H1 (cell line): Measurements from ENCODE around the gene LDLRAD4. TPM values are rescaled to one million over a fixed set of nuclear protein-coding genes. Genes with fewer than 3 reads are reported as not detected.

ENCODE experiments used
- CBX5 ChIP-seq: fragments of 300-800, 300-1000 bp; sonication (generic); IDR thresholded peaks from 2 replicates; pipeline ENCODE4 v1.7.1; 2016; ENCODE audit warnings: antibody characterized with exemption, low read length, low read depth
- EGR1 ChIP-seq: IDR thresholded peaks from 2 replicates; pipeline ENCODE4 v1.6.1; 2011; ENCODE audit warnings: low read depth, low read length, borderline replicate concordance
- EP300 ChIP-seq, 2 experiments: IDR thresholded peaks; 1 replicate in 1 of 2; 2 replicates in 1 of 2; pipeline ENCODE4 v1.6.1; 2011 to 2012; ENCODE audit warnings: low read depth in 2 of 2, low read length in 2 of 2, mild to moderate bottlenecking in 2 of 2, borderline replicate concordance in 1 of 2, inconsistent platforms in 1 of 2, moderate library complexity in 1 of 2
- JUND ChIP-seq: IDR thresholded peaks from 2 replicates; pipeline ENCODE4 v1.6.1; 2011; ENCODE audit warnings: mild to moderate bottlenecking, improper control_type of control experiment, low read length
- PHF8 ChIP-seq: fragments of 200-600 bp; sonication (generic); conservative IDR thresholded peaks from 2 replicates; pipeline ENCODE4 v1.7.1; 2012; ENCODE audit warnings: low read depth, mild to moderate bottlenecking, inconsistent platforms, low read length, moderate library complexity
- POLR2A ChIP-seq, 2 experiments: IDR thresholded peaks; 1 replicate in 1 of 2; 2 replicates in 1 of 2; pipeline ENCODE4 v1.6.1; 2011; ENCODE audit warnings: low read depth in 2 of 2, low read length in 2 of 2, mild to moderate bottlenecking in 2 of 2; ENCODE audit errors: control extremely low read depth in 1 of 2
- RBBP5 ChIP-seq: IDR thresholded peaks from 2 replicates; pipeline ENCODE4 v1.7.1; 2012; ENCODE audit warnings: low read depth, mild to moderate bottlenecking, inconsistent platforms, low read length, moderate library complexity, borderline replicate concordance
- TAF1 ChIP-seq: IDR thresholded peaks from 2 replicates; pipeline ENCODE4 v1.6.1; 2011; ENCODE audit warnings: mild to moderate bottlenecking, low read depth, low read length
- polyA plus RNA-seq, 7 experiments: library from polyadenylated mRNA; depleted of rRNA in 3 of 7; stranded (reverse) in 5 of 7; unstranded in 2 of 7; fragments of >200 nt in 5 of 7; fragments of 200-250 nt in 2 of 7; gene quantifications; 1 replicate in 5 of 7; 2 replicates in 1 of 7; 4 replicates in 1 of 7; pipeline versions ENCODE4 v1.2.1 to v1.2.3, GENCODE V29; 2011 to 2013; ENCODE audit warnings: missing spikeins in 2 of 7, mixed read lengths in 2 of 7
- total RNA-seq: library from RNA; stranded (reverse); fragmentation: NEBNext Ultra II Directional; extraction: Animal tissue kit (Norgen Biotek cat#: 25700); gene quantifications from 2 replicates; pipeline ENCODE4 v1.2.1, GENCODE V29; 2021

Gene LDLRAD4
- total and polyA plus RNA-seq, 2 of the 8 experiments (the other 6 are each of a cell fraction or from before 2014, with no cell fraction given) = 0.77 to 1.4 TPM

- TF ChIP-seq PHF8 (no peak), TAF1 (no peak), POLR2A (IDR thresholded peaks at IDR 0.05; ENCODE audit: control extremely low read depth in 1 of 2, low read depth in 2 of 2, low read length in 2 of 2) (no peak), CBX5 (no peak), EP300 (IDR thresholded peaks at IDR 0.05; ENCODE audit: borderline replicate concordance in 1 of 2, low read depth in 2 of 2, low read length in 2 of 2) (no peak), JUND (no peak), RBBP5 (no peak), EGR1 (no peak)
- TF ChIP-seq, all 59 proteins: peak for 0
Observed at GRCh38 chr18:13592246-13592645, 373.7 kb downstream of the LDLRAD4 start (continued).
